Erythroblast (primary cell): ENCODE data around the gene CDKN2C.

Experiments
- DNase-seq, 2 experiments: peaks; one replicate each; lab custom pipeline; 2025; lab: John Stamatoyannopoulos, UW
- GATA1 ChIP-seq: IDR thresholded peaks from 2 replicates; pipeline ENCODE4 v1.6.1; 2011; ENCODE audit warnings: low read depth, mild to moderate bottlenecking, control low read depth, low read length, moderate library complexity
- POLR2A ChIP-seq: IDR thresholded peaks from 2 replicates; pipeline ENCODE4 v1.6.1; 2011; ENCODE audit warnings: mild to moderate bottlenecking, low read length

Gene CDKN2C

DNA sequence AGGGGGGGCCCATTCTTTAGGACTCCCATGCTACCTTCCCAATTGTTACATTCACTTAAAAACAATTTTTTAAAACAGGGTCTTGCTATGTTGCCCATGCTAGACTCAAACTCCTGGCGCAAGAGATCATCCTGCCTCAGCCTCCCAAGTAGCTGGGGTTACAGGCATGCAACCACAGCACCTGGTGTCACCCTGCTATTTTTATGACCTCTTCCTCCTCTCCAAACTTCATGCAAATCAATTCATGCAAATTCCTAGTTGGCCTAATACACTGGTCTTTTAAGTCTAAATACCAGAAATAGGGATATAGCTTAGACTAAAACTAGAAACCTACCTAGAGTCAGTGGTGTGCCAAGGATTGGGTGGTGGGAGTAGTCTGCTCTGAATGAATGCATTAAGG, 30.1 kb downstream of the CDKN2C start:
- no peak for TF ChIP-seq GATA1
- no peak for TF ChIP-seq POLR2A
- DNase-seq, result no peak

- DNase-seq, result no peak
- no peak for TF ChIP-seq GATA1
- no peak for TF ChIP-seq POLR2A
Measured at GRCh38 chr1:51000651-51001050, 30.6 kb downstream of the CDKN2C start.

- TF ChIP-seq GATA1 (no peak), POLR2A (no peak)
Measured at GRCh38 chr1:51002516-51002915, 32.5 kb downstream of the CDKN2C start.

DNA sequence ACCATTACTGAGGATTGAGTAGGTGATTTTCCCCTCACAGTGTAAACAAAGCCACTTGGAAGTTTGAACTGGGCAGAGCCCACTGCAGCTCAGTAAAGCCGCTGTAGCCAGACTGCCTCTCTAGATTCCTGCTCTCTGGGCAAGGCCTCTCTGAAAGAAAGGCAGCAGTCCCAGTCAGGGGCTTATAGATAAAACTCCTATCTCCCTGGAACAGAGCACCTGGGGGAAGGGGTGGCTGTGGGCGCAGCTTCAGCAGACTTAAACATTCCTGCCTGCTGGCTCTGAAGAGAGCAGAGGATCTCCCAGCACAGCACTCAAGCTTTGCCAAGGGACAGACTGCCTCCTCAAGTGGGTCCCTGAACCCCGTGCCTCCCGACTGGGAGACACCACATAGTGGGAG, 35.5 kb downstream of the CDKN2C start:
- peak in 1 of 2 experiments; percentile 9 for DNase-seq

More at GRCh38 chr1:51002516-51002915, 32.5 kb downstream of the CDKN2C start:
- DNase-seq, result no peak

DNA sequence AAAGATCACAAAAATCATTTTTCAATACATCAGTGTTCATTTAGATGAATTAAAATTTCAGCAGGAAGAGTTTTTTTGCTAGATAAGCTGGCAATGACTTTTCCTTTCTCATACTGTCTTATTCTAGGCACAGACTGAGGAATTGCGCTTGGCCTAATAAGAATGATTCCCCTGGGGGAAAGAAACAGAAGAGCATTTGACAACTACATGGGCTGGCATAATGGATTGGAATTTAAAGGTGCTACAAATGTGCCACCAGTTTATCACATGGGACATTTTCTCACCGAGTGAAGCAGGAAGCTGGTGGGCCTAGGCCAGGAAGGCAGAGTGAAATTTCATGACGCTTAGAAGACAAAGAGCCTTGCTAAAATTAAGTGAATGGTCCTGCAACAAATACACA, 39.3 kb downstream of the CDKN2C start:
- TF ChIP-seq GATA1 (no peak), POLR2A (no peak)
- no peak for DNase-seq

GRCh38 chr1:51014878-51015277, 44.8 kb downstream of the CDKN2C start:
- DNase-seq, result no peak
- TF ChIP-seq GATA1 (no peak), POLR2A (no peak)

GRCh38 chr1:51019811-51020210, 49.8 kb downstream of the CDKN2C start:
- TF ChIP-seq GATA1, result no peak
- TF ChIP-seq POLR2A, result no peak

More at GRCh38 chr1:51019811-51020210, 49.8 kb downstream of the CDKN2C start:
- DNase-seq, result no peak
